ENCODE data around the gene YIF1A.

- TF ChIP-seq, protein P1, sequence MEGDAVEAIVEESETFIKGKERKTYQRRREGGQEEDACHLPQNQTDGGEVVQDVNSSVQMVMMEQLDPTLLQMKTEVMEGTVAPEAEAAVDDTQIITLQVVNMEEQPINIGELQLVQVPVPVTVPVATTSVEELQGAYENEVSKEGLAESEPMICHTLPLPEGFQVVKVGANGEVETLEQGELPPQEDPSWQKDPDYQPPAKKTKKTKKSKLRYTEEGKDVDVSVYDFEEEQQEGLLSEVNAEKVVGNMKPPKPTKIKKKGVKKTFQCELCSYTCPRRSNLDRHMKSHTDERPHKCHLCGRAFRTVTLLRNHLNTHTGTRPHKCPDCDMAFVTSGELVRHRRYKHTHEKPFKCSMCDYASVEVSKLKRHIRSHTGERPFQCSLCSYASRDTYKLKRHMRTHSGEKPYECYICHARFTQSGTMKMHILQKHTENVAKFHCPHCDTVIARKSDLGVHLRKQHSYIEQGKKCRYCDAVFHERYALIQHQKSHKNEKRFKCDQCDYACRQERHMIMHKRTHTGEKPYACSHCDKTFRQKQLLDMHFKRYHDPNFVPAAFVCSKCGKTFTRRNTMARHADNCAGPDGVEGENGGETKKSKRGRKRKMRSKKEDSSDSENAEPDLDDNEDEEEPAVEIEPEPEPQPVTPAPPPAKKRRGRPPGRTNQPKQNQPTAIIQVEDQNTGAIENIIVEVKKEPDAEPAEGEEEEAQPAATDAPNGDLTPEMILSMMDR (IDR thresholded peaks at IDR 0.05): no peak
- no peak for TF ChIP-seq POLR2A (IDR thresholded peaks at IDR 0.05)
Observed at GRCh38 chr11:66248903-66249302, 40.0 kb downstream of the YIF1A start.
